K562 (cell line): ENCODE results near the gene XPO1. TPM values are rescaled to one million over a fixed set of nuclear protein-coding genes. Genes with fewer than 3 reads are reported as not detected.

Experiments
- ATAC-seq: fragments of 200-7000 bp; cut with Tn5 transposase; 3 replicates; pipeline ENCODE4 v1.9.1; 2020; ENCODE audit warnings: moderate library complexity
- BruUV-seq: library from RNA; stranded (reverse); fragments of 400-500 nt; replicated peaks from 2 replicates; lab custom pipeline; 2021; lab: Mats Ljungman, UMichigan
- CTCF ChIA-PET: fragments of 300-600 bp; formaldehyde crosslinking; extraction: SDS; loops from one replicate; lab custom pipeline; 2021; ENCODE audit warnings: low intra/inter-chr PET ratio; lab: Yijun Ruan, JAX
- POLR2A ChIA-PET: fragments of 300-600, 350-650 bp; sonication (Branson Sonifier 250); formaldehyde crosslinking; extraction: SDS; loops from one replicate; lab custom pipeline; 2021; ENCODE audit warnings: antibody characterized with exemption, inconsistent platforms; lab: Yijun Ruan, JAX
- DNase-seq, 4 experiments: peaks; one replicate each; pipeline versions ENCODE4 v3.0.0 to v3.0.0-alpha.2; 2011 to 2018; ENCODE audit warnings: low spot score in 3 of 4, mixed read lengths in 3 of 4; ENCODE audit errors: extremely low read depth in 1 of 4
- FAIRE-seq: peaks from 2 replicates; lab custom pipeline; 2011; peaks lifted over from hg19 to GRCh38; lab: Jason Lieb, UNC
- H2AFZ ChIP-seq: 2 replicates; pipeline ENCODE4 v1.6.0; 2011; ENCODE audit warnings: low read depth, low read length, control low read depth, inconsistent platforms
- H3K27ac ChIP-seq: fragments of 200-600 bp; 3 replicates; pipeline ENCODE4 v1.8.0; 2011; ENCODE audit warnings: low read depth, mild to moderate bottlenecking, control low read depth, inconsistent platforms, low read length, moderate library complexity, mixed read lengths; ENCODE audit errors: extremely low read depth
- H3K27me3 ChIP-seq, 2 experiments: fragments of 300-600 bp in 1 of 2; 2 replicates in 1 of 2; 3 replicates in 1 of 2; pipeline versions ENCODE4 v1.6.0 to v1.8.0; 2011; ENCODE audit warnings: inconsistent platforms in 2 of 2, low read length in 2 of 2, mild to moderate bottlenecking in 1 of 2, mixed read lengths in 1 of 2, moderate library complexity in 1 of 2; ENCODE audit not compliant: control insufficient read depth in 2 of 2, insufficient read depth in 2 of 2
- H3K36me3 ChIP-seq: fragments of 300-600 bp; 3 replicates; pipeline ENCODE4 v1.8.0; 2011; ENCODE audit warnings: mild to moderate bottlenecking, low read length, inconsistent platforms; ENCODE audit not compliant: control insufficient read depth, insufficient read depth
- H3K4me1 ChIP-seq, 2 experiments: fragments of 200-600 bp in 1 of 2; replicated peaks in 1 of 2; 2 replicates in 1 of 2; 3 replicates in 1 of 2; pipeline versions ENCODE4 v1.5.1 to v1.8.0; 2011; ENCODE audit warnings: inconsistent platforms in 2 of 2, low read length in 2 of 2, mild to moderate bottlenecking in 1 of 2, mixed read lengths in 1 of 2, moderate library complexity in 1 of 2; ENCODE audit not compliant: control insufficient read depth in 2 of 2, insufficient read depth in 2 of 2
- H3K4me2 ChIP-seq: 2 replicates; pipeline ENCODE4 v1.6.1; 2011; ENCODE audit warnings: low read length, control low read depth, inconsistent platforms, mixed read lengths; ENCODE audit not compliant: insufficient read depth
- H3K4me3 ChIP-seq: fragments of 200-600 bp; sonication (generic), shearing (Covaris generic); 2 replicates; pipeline ENCODE4 v1.5.1; 2016; ENCODE audit warnings: control low read depth, inconsistent platforms
- H3K79me2 ChIP-seq: fragments of 200-600 bp; 3 replicates; pipeline ENCODE4 v1.8.0; 2011; ENCODE audit warnings: low read length, inconsistent platforms; ENCODE audit not compliant: control insufficient read depth, insufficient read depth
- H3K9ac ChIP-seq, 2 experiments: 2 replicates each; pipeline versions ENCODE4 v1.6.0 to v1.6.1; 2011; ENCODE audit warnings: low read depth in 2 of 2, low read length in 2 of 2, control low read depth in 1 of 2, inconsistent platforms in 1 of 2, mild to moderate bottlenecking in 1 of 2, mixed read lengths in 1 of 2; ENCODE audit not compliant: insufficient read depth in 1 of 2
- H3K9me1 ChIP-seq: one replicate; pipeline ENCODE4 v1.6.0; 2011; ENCODE audit warnings: inconsistent platforms, mild to moderate bottlenecking, low read length, moderate library complexity; ENCODE audit not compliant: control insufficient read depth, insufficient read depth
- H3K9me3 ChIP-seq: replicated peaks from 2 replicates; pipeline ENCODE4 v1.5.1; 2011; ENCODE audit warnings: low read depth, low read length, inconsistent platforms; ENCODE audit not compliant: control insufficient read depth, insufficient read depth
- H4K20me1 ChIP-seq: replicated peaks from 2 replicates; pipeline ENCODE4 v1.6.1; 2011; ENCODE audit warnings: low read length, inconsistent platforms, mixed read lengths; ENCODE audit not compliant: control insufficient read depth, insufficient read depth
- AFF1 ChIP-seq, 2 experiments: fragments of 450-650 bp; IDR thresholded peaks; 2 replicates each; pipeline ENCODE4 v1.6.1; 2018; ENCODE audit warnings: mild to moderate bottlenecking in 2 of 2, low read depth in 1 of 2; ENCODE audit not compliant: partially characterized antibody in 2 of 2
- CHAMP1 ChIP-seq: fragments of 450-650 bp; IDR thresholded peaks from 2 replicates; pipeline ENCODE4 v1.6.1; 2016; ENCODE audit warnings: mild to moderate bottlenecking
- DACH1 ChIP-seq: fragments of 450-650 bp; IDR thresholded peaks from 2 replicates; pipeline ENCODE4 v1.6.1; 2018; ENCODE audit not compliant: partially characterized antibody
- EHMT2 ChIP-seq: fragments of 450-650 bp; IDR thresholded peaks from 2 replicates; pipeline ENCODE4 v1.6.1; 2018; ENCODE audit warnings: antibody characterized with exemption
- MNT ChIP-seq, 2 experiments: fragments of 450-650 bp; conservative IDR thresholded peaks; 2 replicates each; pipeline ENCODE4 v1.6.1; 2017; ENCODE audit warnings: mild to moderate bottlenecking in 2 of 2, moderate library complexity in 2 of 2
- MXD1 ChIP-seq: fragments of 250-450 bp; sonication (Bioruptor Pico); IDR thresholded peaks from 2 replicates; pipeline ENCODE4 v1.8.0; 2021; ENCODE audit warnings: borderline replicate concordance, mild to moderate bottlenecking, moderate library complexity; ENCODE audit not compliant: poor library complexity, severe bottlenecking
- USF1 ChIP-seq: sonication (generic); formaldehyde crosslinking; IDR thresholded peaks from 2 replicates; pipeline ENCODE4 v1.9.0; 2022; ENCODE audit warnings: mild to moderate bottlenecking, missing genetic modification reagents
- ZNF134 ChIP-seq: fragments of 250-450 bp; sonication (Bioruptor Pico); conservative IDR thresholded peaks from 2 replicates; pipeline ENCODE4 v1.4.0; 2020
- ZNF143 ChIP-seq: sonication (generic); formaldehyde crosslinking; IDR thresholded peaks from 2 replicates; pipeline ENCODE4 v1.9.0; 2022; ENCODE audit warnings: mild to moderate bottlenecking, missing genetic modification reagents
- ZNF644 ChIP-seq: fragments of 200-800 bp; sonication (Bioruptor generic); IDR thresholded peaks from 2 replicates; pipeline ENCODE4 v1.6.1; 2016; ENCODE audit warnings: low read depth, missing genetic modification characterization, missing compliant biosample characterization
- ZNF766 ChIP-seq: fragments of 200-800 bp; sonication (Bioruptor generic); conservative IDR thresholded peaks from 2 replicates; pipeline ENCODE4 v1.6.1; 2016; ENCODE audit warnings: missing genetic modification characterization, missing compliant biosample characterization
- ZNF778 ChIP-seq: fragments of 450-650 bp; formaldehyde crosslinking; IDR thresholded peaks from 2 replicates; pipeline ENCODE4 v1.4.0; 2020; ENCODE audit warnings: mild to moderate bottlenecking, moderate library complexity
- whole genome bisulfite sequencing: fragments of 100-300 bp; shearing (Covaris generic); methylation state at CpG from one replicate; pipeline ENCODE4 v1.1.6; 2016; ENCODE audit warnings: low coverage, mixed read lengths; ENCODE audit not compliant: insufficient coverage; ENCODE audit errors: missing lambda C conversion rate; 5-methylcytosine and 5-hydroxymethylcytosine counted together
- in situ Hi-C: fragments of 300-500 bp; cut with MboI; formaldehyde crosslinking; loops from 4 replicates; pipeline ENCODE4 v1.15.0; 2018; ENCODE audit warnings: inconsistent platforms, mixed read lengths
- intact Hi-C: fragments of 100-400 bp; cut with micrococcal nuclease; formaldehyde crosslinking; loops from 2 replicates; pipeline ENCODE4 v1.14.2; 2022
- polyA plus RNA-seq, 8 experiments: library from polyadenylated mRNA; depleted of rRNA in 4 of 8; stranded (reverse) in 5 of 8; unstranded in 3 of 8; fragments of >200 nt; fragmentation: Nextera tagmentation in 2 of 8; fragmentation: Illumina TruSeq in 1 of 8; extraction: Ambion mirVana in 2 of 8; extraction: Trizol in 1 of 8; gene quantifications; 2 replicates each; pipeline versions ENCODE4 v1.2.1 to v1.2.3, GENCODE V29; 2011 to 2014; ENCODE audit warnings: inconsistent platforms in 1 of 8, missing spikeins in 1 of 8
- total RNA-seq, 7 experiments: library from RNA; depleted of rRNA in 6 of 7; stranded (reverse); fragments of >200 nt in 6 of 7; fragmentation: Illumina TruSeq in 2 of 7; extraction: Trizol in 2 of 7; gene quantifications; 2 replicates each; pipeline versions ENCODE4 v1.2.1 to v1.2.3, GENCODE V29; 2011 to 2021; ENCODE audit warnings: low replicate concordance in 1 of 7

Gene XPO1
- total and polyA plus RNA-seq, 9 of the 15 experiments (the other 6 are each of a cell fraction or from before 2014, with no cell fraction given) = 86.2 to 307 (median 216) TPM

- peak overlapping the region; percentile 95 to 99; a peak in 3 of 4 replicates for H3K9ac ChIP-seq
- H3K9me3 ChIP-seq = no peaks in the 10 kb centered on the region
- TSS peak; percentile 36 for BruUV-seq
- ChIA-PET POLR2A (interaction anchor here (0.7 to 3.2 kb wide), 4 partner anchors 9 to 29 kb away, joined by 3 to 22 read pairs (median 3); no protein-coding TSS in a partner anchor), CTCF (no interaction called here)
- peaks cover 74% of the 10 kb centered on the region for H3K79me2 ChIP-seq
- FAIRE-seq = peak; percentile 15
- no peak overlapping the region for H2AFZ ChIP-seq
- WGBS = 0% methylated on average over 9 of the region's 9 CpGs
- peak in 1 of 4 experiments; percentile 45 for DNase-seq
- peak overlapping the region; percentile 98 for H3K27ac ChIP-seq
- H3K9me1 ChIP-seq = no peaks in the 10 kb centered on the region
- peak; percentile 2 for ATAC-seq
- peaks cover 24% of the 10 kb centered on the region in 2 experiments for H3K4me1 ChIP-seq
- no peaks in the 10 kb centered on the region for H3K27me3 ChIP-seq
- H3K4me3 ChIP-seq = peak overlapping the region; percentile 76
- peak overlapping the region; percentile 96 for H3K4me2 ChIP-seq
- intact Hi-C loops = loop anchor here (2.0 to 5.0 kb wide), 2 partner anchors 65 to 121 kb away; partner anchors contain the start of gene USP34
- peaks cover 32% of the 10 kb centered on the region for H3K36me3 ChIP-seq
- H4K20me1 ChIP-seq = peaks cover 25% of the 10 kb centered on the region
- in situ Hi-C loops = no loop called here
- TF ChIP-seq AFF1 (IDR thresholded peaks at IDR 0.05; ENCODE audit: low read depth in 1 of 2, partially characterized antibody in 2 of 2) (no peak), USF1 (CRISPR knock-in tag) (no peak), ZNF143 (no peak), ZNF778 (CRISPR knock-in tag) (no peak), DACH1 (no peak), MXD1 (CRISPR knock-in tag) (no peak), CHAMP1 (no peak), ZNF766 (CRISPR knock-in tag) (no peak), EHMT2 (no peak), ZNF134 (CRISPR knock-in tag) (no peak), ZNF644 (tag) (no peak), MNT (conservative IDR thresholded peaks at IDR 0.05) (no peak)
Observed at GRCh38 chr2:61536180-61536571, 2.0 kb downstream of the XPO1 start.
